Right cardiac atrium (tissue), 5 donors: Measurements from ENCODE around the gene IL23A. TPM values are rescaled to one million over a fixed set of nuclear protein-coding genes. Genes with fewer than 3 reads are reported as not detected.
"Not testable (repeated sequence)": the region's sequence is repeated elsewhere in the genome, so short reads cannot be mapped to it uniquely, and the experiment has no call there.

Experiments
- ATAC-seq, 2 donors: fragments of 200-7000 bp; cut with Tn5 transposase; one replicate each; pipeline versions ENCODE4 v1.8.0 to v1.9.1; 2020; ENCODE audit warnings: moderate library complexity in 2 of 2, mild to moderate bottlenecking in 1 of 2
- DNase-seq, 3 donors: peaks; one replicate each; pipeline ENCODE4 v3.0.0-alpha.2; 2020
- H3K27ac ChIP-seq: one replicate; pipeline ENCODE4 v1.5.1; 2013; ENCODE audit warnings: mild to moderate bottlenecking, low read length, control low read depth, moderate library complexity
- H3K27me3 ChIP-seq: one replicate; pipeline ENCODE4 v1.6.1; 2013; ENCODE audit not compliant: control insufficient read depth, insufficient read depth
- H3K4me1 ChIP-seq: one replicate; pipeline ENCODE4 v1.6.1; 2013; ENCODE audit warnings: low read length; ENCODE audit not compliant: control insufficient read depth, insufficient read depth
- H3K4me3 ChIP-seq: one replicate; pipeline ENCODE4 v1.5.1; 2013; ENCODE audit warnings: low read length, control low read depth
- H3K9me3 ChIP-seq: one replicate; pipeline ENCODE4 v1.6.1; 2013; ENCODE audit warnings: low read length; ENCODE audit not compliant: control insufficient read depth
- WGBS: extraction: QIAGEN DNeasy Blood & Tissue Kit; methylation state at CpG from one replicate; pipeline ENCODE4 v1.1.7; 2013; 5-methylcytosine and 5-hydroxymethylcytosine counted together
- intact Hi-C, 4 donors: fragments of 100-400 bp; cut with DNase I; formaldehyde crosslinking; loops; one replicate each; pipeline versions ENCODE4 v1.11.0 to v1.14.0; 2022 to 2023
- polyA plus RNA-seq: library from polyadenylated mRNA; stranded (reverse); fragments of 200-250 nt; gene quantifications from one replicate; pipeline ENCODE4 v1.2.3, GENCODE V29; 2013
- total RNA-seq, 4 donors: library from RNA; stranded (reverse); fragmentation: NEBNext Ultra II Directional; extraction: Animal tissue kit (Norgen Biotek cat#: 25700); gene quantifications; one replicate each; pipeline ENCODE4 v1.2.1, GENCODE V29; 2021
- donor health status: healthy with polysubstance abuse.
- donor health status: DM: no; HTN: yes; CAD: no.
- donor health status: DM: no; HTN: no; CAD: no.
- donor health status: DM: no; HTN: yes; CAD: no; lungs with severe emphysema.
- donor health status: DM: yes; HTN: yes; CAD: no.

The IL23A gene
- total and polyA plus RNA-seq, 5 donors: 0.32 TPM; not detected in 4

DNA sequence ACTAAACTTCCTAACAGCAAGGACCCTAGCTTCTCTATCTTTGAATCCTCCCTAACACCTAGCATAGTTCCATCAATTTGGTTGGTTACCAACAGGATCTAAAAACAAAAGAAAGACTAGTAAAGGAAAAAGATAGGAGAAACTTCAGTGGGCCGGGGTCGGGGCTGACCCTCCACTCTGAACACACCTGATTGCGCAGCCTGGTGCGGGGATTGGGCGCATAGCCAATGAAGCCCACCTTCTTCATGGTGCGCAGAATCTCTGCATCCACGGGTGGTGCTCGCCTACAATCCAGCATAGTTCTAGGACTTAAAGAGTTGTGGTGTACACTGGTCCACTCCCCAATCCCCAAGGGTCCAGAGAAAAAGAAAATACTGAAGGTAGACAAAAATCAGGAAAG is 12.6 kb upstream of the IL23A start:
- Histone ChIP-seq H3K9me3 (no peaks in the 10 kb centered on the region), H3K4me3 (no peak overlapping the region), H3K4me1 (no peaks in the 10 kb centered on the region), H3K27ac (no peak overlapping the region), H3K27me3 (no peaks in the 10 kb centered on the region)
- WGBS: 93% methylated on average over 8 of the region's 8 CpGs
- no peak for ATAC-seq
- intact Hi-C loops: no loop called here
- DNase-seq: no peak

DNA sequence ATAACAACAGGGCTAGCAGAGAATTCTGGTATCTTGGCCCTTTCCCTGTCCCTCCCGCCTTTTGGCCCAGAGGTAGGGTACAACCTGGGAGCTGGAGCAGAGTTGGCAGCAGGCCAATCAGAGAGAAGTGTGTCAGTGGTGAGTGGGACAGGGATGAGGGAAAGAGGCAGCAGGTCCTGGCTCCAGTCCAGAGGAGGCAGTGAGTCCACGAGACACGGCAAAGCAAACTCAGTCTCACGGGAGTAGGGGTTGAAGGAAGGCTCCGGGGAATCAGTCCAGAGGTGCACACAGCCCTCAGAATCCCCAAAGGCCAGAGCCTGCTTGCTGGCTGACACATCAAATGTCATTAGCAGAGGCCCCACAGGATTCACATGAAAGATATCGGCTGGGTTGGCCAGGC is 12.2 kb upstream of the IL23A start:
- intact Hi-C loops: no loop called here
- Histone ChIP-seq H3K4me1 (no peaks in the 10 kb centered on the region), H3K9me3 (no peaks in the 10 kb centered on the region), H3K27ac (no peak overlapping the region), H3K4me3 (no peak overlapping the region), H3K27me3 (no peaks in the 10 kb centered on the region)
- 66% methylated on average over 6 of the region's 6 CpGs for WGBS
- DNase-seq (no peak), ATAC-seq (peak; percentile 9 to 23)

DNA sequence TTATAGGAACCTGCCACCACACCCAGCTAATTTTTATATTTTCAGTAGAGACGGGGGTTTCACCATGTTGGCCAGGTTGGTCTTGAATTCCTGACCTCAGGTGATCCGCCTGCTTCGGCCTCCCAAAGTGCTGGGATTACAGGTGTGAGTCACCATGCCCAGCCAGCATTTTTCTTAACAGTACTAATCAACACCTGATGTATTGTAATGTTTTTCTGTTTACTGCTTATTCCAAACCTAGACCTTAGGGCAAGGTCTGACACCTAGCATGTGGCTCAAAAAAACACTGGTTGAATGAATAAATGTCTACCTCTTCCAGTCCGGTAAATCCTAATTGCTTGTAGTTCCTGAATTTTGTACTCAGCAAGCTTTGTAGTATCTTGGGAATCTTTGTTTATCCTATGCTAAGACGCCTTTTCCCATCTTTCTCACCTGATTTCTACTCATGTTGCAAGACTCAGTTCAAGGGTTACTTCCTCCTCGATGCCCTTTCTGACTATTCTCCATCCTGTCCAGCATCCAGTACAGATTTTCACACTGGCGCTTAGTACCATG is 7.7 kb upstream of the IL23A start:
- intact Hi-C loops: loop anchor here in 1 of 4 donors (10.0 kb wide), 1 partner anchor 134 kb away; the partner anchor contains the start of gene SPRYD4
- ATAC-seq (no peak), DNase-seq (no peak)
- WGBS: 94% methylated on average over 7 of the region's 7 CpGs
- no peaks in the 10 kb centered on the region for H3K27me3 ChIP-seq
- H3K4me1 ChIP-seq: peaks cover 7% of the 10 kb centered on the region
- H3K4me3 ChIP-seq: no peak overlapping the region
- no peak overlapping the region for H3K27ac ChIP-seq
- no peaks in the 10 kb centered on the region for H3K9me3 ChIP-seq

DNA sequence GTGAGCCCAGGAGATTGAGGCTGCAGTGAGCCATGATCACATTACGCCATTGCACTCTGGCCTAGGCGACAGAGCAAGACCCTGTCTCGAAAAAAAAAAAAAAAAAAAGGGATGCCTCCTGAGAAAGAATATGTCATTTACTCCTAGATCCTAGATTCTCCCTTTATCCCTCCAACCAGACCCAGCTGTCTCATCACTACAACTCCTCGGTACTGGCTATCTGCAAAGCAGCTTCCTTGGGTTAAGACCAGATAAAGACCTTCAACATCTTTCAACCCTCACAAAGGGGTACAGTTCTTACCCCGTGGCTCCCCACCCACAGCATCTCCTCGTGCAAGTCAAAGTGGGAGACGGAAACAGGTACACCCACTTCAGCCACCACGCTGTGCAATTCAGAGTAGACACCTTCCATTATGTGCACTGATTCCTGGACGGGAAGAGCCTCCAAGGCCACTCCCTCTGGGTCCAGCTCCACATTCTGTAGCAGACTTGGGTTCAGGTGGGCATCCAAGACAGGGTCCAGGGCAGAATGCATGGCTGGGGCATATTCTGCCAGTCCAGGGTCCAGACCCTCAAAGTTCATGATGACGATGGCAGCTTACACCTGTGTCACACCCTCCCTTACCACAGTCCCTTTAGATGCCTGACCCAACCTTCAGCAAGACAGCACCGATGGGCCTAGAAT is 6.0 kb upstream of the IL23A start:
- H3K9me3 ChIP-seq: no peaks in the 10 kb centered on the region
- peak in 1 of 2 donors; percentile 5 for ATAC-seq
- H3K4me3 ChIP-seq: peak overlapping the region; percentile 77
- DNase-seq: no peak
- intact Hi-C loops: loop anchor here in 1 of 4 donors (10.0 kb wide), 1 partner anchor 132 kb away; the partner anchor contains the start of gene SPRYD4
- 89% methylated on average over 11 of the region's 11 CpGs for whole genome bisulfite sequencing
- no peaks in the 10 kb centered on the region for H3K27me3 ChIP-seq
- peak overlapping the region; percentile 96 for H3K27ac ChIP-seq
- peaks cover 7% of the 10 kb centered on the region for H3K4me1 ChIP-seq

DNA sequence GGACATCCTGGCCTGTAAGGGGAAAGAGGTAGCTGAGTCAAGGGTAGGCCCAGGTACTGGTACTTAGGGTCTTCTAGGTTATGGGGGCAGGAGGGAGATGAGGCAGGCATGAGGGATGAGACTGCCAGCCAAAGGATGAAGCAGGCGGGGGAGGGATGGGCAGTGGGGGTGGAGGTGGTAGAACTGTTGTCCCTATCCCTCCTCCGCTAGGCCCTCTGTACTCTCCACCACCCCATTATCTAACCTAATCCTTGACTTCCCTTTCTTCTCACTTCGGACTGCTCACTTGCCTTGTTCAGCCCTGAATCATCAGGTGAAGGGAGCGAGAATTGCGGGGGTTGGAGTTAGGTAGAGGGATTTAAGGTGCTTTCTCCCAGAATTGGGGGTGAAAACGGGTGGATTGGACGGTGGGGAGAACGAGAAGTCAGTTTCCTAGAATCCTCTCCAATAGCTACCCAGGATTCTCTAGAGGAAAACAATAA is 5.4 kb upstream of the IL23A start:
- intact Hi-C loops: loop anchor here in 1 of 4 donors (10.0 kb wide), 1 partner anchor 132 kb away; the partner anchor contains the start of gene SPRYD4
- Histone ChIP-seq H3K9me3 (no peaks in the 10 kb centered on the region), H3K27ac (peak overlapping the region; percentile 96), H3K4me3 (peak overlapping the region; percentile 77), H3K27me3 (no peaks in the 10 kb centered on the region), H3K4me1 (peaks cover 7% of the 10 kb centered on the region)
- 24% methylated on average over 8 of the region's 8 CpGs for WGBS
- ATAC-seq (peak; percentile 1 to 7), DNase-seq (no peak)

DNA sequence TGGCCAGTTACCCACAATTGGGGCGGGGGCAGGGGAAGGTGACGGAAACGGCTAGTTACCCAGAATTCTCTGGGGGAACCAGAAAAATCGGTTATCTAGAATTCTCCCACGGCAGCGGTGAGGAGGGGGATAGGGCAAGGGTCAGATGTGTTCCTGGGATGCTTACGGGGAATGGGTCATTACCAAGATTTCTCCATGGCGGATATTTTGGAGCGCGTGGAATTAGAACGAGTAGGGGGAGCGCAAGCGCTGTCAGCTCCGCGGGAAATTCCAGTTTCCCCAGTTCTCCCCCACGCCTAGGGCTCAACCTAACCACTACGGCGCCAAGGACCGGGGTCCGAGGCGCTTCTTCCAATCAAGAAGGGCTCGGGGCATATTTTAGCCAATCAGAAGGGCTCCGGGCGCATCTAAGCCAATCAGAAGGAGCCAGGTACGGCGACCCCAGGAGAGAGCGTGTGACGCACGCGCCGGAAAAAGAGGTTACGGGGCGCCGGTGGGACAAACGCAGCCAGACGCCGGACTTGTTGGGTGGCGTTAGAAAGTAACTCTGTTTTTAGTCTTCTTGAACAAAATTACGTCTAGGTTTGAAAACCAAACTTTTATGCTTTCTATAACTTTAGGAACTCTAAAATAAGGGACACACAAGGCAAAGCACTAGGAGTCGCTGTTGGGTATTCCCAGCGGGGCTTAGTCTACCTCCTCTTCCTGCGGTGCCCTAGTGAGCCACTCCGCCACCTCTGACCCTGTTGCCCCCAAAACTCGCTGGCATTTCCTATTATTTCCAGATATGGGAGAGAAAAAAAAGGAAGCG is 4.8 kb upstream of the IL23A start, which contains the start of gene PAN2:
TSS of gene PAN2 (minus strand) at position 322 of the 811 bp plus-strand sequence. CDS start 906 bp downstream, outside the sequence.
- intact Hi-C loops: loop anchor here in 1 of 4 donors (10.0 kb wide), 1 partner anchor 131 kb away; the partner anchor contains the start of gene SPRYD4
- under 1% methylated on average over 45 of the region's 45 CpGs for WGBS
- Histone ChIP-seq H3K4me1 (peaks cover 7% of the 10 kb centered on the region), H3K4me3 (peak within 1 kb of the TSS; percentile 77), H3K9me3 (no peaks in the 10 kb centered on the region), H3K27me3 (no peaks in the 10 kb centered on the region), H3K27ac (peak within 1 kb of the TSS; percentile 96)
- ATAC-seq: peak; percentile 99
- DNase-seq: peak; percentile 97 to 98 (median 98)

DNA sequence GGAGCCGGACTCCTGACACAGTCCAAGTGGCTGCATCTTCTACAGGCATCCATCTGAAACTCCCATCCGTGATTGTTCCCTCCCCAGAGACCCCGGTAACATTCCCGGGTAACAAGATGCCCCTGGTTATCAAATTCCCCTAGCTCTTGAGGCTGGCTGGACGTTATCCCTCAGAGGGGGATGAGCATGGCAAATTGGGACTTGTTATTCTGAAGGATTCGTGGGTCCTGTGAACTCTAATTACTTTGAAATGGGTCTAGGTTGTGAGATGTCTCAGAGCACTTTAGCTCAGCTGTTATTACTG is 4.2 kb upstream of the IL23A start:
- Histone ChIP-seq H3K27ac (peak overlapping the region; percentile 96), H3K4me3 (peak overlapping the region; percentile 77), H3K27me3 (no peaks in the 10 kb centered on the region), H3K9me3 (no peaks in the 10 kb centered on the region), H3K4me1 (peaks cover 7% of the 10 kb centered on the region)
- DNase-seq (no peak), ATAC-seq (no peak)
- WGBS: 9% methylated on average over 6 of the region's 6 CpGs
- intact Hi-C loops: loop anchor here in 1 of 4 donors (10.0 kb wide), 1 partner anchor 130 kb away; the partner anchor contains the start of gene SPRYD4

DNA sequence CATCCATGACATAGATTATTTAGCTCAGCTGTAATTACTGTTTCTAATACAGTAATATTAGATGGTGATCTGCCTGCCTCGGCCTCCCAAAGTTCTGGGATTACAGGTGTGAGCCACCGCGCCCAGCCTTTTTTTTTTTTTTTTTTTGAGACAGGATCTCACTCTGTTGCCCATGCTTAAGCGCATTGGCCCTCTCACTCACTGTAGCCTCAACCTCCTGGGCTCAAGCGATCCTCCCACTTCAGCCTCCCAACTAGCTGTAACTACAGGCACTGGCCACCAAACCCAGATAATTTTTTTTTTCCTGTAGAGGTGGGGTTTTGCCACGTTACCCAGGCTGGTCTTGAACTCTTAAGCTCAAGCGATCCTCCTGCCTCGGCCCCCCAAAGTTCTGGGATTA is 3.2 kb upstream of the IL23A start:
- intact Hi-C loops: loop anchor here in 1 of 4 donors (10.0 kb wide), 1 partner anchor 129 kb away; the partner anchor contains the start of gene SPRYD4
- not testable (repeated sequence) for ATAC-seq, H3K9me3 ChIP-seq, H3K27me3 ChIP-seq, H3K4me1 ChIP-seq, H3K4me3 ChIP-seq, H3K27ac ChIP-seq, DNase-seq
- 94% methylated on average over 8 of the region's 8 CpGs for WGBS

DNA sequence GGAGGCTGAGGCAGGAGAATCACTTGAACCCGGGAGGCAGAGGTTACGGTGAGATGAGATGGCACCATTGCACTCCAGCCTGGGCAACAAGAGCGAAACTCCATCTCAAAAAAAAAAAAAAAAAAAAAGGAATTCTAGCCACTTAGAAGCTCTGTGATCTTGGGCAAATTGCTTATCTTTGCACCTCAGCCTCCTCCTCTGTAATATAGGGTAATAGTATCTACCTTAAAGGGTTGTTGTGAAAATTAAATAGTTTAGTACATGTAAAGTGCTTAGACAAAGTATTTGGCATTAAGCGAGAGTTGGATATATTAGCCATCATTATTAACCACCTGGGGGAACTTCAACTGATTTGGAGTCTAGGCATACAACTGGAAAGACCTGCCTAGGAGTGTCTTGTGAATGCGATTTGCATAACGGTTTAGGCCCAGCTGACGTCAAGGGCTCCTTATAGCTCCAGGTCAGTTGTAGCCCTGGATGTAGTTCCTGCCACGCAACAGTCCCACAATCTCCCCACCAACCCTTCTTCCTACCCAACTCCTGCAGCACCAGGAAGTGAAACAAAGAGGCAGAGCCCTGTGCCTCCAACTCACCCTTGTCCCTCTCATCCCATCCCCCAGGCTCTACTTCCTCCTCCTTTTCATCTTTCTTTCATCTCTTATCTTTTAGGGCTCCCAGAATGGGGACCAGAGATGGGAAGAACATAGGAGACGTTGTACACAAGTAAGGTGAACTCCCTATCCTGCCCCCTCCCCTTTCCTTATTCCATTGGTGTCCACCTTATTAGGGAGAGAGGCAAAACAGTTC is 2.1 kb upstream of the IL23A start:
- H3K4me3 ChIP-seq: no peak overlapping the region
- intact Hi-C loops: loop anchor here in 1 of 4 donors (10.0 kb wide), 1 partner anchor 128 kb away; the partner anchor contains the start of gene SPRYD4
- H3K27me3 ChIP-seq: no peaks in the 10 kb centered on the region
- H3K4me1 ChIP-seq: peaks cover 7% of the 10 kb centered on the region
- WGBS: 81% methylated on average over 9 of the region's 9 CpGs
- ATAC-seq (no peak), DNase-seq (no peak)
- H3K27ac ChIP-seq: no peak overlapping the region
- H3K9me3 ChIP-seq: no peaks in the 10 kb centered on the region

DNA sequence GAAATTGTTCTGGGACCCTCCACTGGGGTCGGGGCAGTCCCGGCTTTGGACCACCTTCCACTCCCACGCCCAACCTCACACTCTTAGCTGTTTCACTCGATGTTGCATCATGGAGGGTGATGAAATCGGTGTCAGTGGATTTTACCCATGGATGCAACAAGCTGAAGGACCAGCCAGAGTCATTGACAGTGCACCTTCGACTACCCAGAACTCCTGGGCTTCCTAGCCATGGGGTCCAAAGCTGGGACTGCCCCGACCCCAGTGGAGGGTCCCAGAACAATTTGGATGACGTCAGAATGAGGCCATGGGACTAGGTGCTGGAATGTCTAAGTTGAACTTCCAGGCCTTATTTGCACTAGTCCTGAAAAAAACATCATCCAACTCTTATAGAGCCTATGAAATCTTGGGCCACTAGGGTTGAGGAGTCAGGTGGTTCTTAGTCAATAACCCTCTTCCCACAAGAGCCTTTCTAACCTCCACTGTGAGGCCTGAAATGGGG is 882 bp upstream of the IL23A start:
- ATAC-seq (no peak), DNase-seq (no peak)
- Histone ChIP-seq H3K27ac (no peak overlapping the region), H3K4me3 (no peak overlapping the region), H3K27me3 (no peaks in the 10 kb centered on the region), H3K4me1 (peaks cover 4% of the 10 kb centered on the region), H3K9me3 (no peaks in the 10 kb centered on the region)
- 81% methylated on average over 8 of the region's 8 CpGs for WGBS
- intact Hi-C loops: loop anchor here in 1 of 4 donors (10.0 kb wide), 1 partner anchor 127 kb away; the partner anchor contains the start of gene SPRYD4
